Head of caudate nucleus (tissue), 42 donors: ENCODE data around the gene THRB.

Source experiments
- DNase-seq, 42 donors: peaks; one replicate each; pipeline versions ENCODE4 v3.0.0 to v3.0.0-alpha.2; 2020 to 2021; ENCODE audit warnings: mixed read lengths in 7 of 42
- intact Hi-C: fragments of 100-400 bp; cut with DNase I; formaldehyde crosslinking; loops from one replicate; pipeline ENCODE4 v1.15.0; 2022

Gene THRB

DNA sequence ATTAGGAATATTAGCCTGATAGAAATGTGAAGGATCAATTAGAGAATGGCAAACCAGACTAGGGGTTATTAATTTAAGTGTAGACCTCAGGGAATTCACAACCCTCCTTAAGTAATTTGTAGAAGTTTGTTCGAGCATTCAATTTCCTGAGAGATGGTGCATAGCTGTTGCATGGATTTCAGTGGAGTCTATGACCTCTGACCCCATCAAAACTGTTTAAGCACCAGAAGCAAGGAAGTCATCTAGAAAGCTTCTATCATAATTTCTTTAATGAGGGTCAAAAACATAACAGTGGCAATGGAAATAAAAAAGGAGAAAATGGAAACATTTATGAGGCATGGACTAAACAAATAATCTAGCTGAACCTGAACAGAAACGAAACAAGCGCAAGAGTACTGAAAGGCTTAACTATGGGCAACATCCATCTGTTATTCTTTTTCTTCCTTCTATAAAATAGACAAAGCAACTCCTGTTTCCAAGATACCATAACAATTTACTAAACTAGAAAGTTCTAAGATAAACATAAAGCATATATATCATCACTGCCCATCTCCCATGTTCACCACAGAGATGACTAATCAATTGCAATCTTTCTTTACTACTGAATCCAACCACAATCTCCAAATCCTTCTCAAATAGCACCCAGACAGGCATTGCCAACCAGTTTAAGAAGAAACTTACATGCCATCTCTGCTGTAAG, 151.4 kb downstream of the THRB start:
- DNase-seq, result no peak
- intact Hi-C loops, result no loop called here

DNA sequence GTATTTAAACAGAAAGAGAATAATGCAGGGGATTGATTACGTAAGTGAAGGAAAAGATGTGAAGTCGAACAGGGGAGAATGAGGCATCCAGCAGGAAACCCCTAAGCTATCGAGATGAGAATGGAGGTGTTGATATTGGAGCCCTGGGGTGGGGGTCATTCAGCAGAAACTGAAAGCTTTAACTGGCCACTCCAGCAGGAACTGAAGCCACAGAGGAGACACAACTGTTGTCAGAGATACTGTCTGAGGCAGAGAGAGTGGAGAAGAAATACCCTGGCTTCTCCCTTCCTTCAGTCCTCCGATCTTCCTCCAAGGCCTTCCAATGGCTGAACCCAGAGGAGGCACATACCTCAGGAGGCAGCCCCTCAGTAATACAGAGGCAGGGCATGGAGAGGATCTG, 152.4 kb downstream of the THRB start:
- intact Hi-C loops, result no loop called here

DNA sequence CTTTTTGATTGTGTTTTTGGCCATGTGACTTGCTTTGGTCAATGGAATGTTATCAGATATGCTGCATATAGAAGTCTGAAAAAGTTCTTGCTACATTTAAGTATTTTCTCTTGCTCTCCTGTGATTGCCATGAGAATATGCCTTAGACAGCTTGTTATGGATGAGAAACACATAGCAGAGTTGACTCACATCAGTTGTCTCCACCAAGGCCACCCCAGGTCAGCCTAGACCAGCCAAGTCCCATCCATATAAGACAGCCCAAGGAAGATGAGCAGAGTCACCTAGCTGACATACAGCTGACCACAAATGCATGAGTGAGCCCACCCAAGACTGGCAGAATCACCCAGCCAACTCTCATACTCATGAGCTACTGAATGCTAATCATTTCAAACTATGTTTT, 153.0 kb downstream of the THRB start:
- intact Hi-C loops, result no loop called here
- no peak for DNase-seq

More for the DNA sequence above, 152.4 kb downstream of the THRB start:
- DNase-seq, result no peak

DNA sequence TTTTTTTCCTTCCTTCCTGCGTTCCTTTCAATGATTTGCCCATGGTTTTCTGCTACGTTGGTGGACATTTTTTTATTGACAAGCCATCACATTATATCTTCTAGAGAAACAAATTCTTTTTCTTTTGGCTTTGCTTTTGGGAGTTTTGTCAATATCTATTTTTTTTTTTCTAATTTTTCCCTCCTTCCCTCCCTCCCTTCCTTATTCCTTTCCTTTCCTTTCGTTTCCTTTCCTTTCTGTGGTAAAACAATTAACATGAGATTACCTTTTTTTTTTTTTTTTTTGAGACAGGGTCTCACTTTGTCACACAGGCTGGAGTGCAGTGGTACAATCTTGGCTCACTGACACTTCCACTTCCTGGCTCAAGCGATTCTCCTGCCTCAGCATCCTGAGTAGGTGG, 153.7 kb downstream of the THRB start:
- DNase-seq, result no peak

DNA sequence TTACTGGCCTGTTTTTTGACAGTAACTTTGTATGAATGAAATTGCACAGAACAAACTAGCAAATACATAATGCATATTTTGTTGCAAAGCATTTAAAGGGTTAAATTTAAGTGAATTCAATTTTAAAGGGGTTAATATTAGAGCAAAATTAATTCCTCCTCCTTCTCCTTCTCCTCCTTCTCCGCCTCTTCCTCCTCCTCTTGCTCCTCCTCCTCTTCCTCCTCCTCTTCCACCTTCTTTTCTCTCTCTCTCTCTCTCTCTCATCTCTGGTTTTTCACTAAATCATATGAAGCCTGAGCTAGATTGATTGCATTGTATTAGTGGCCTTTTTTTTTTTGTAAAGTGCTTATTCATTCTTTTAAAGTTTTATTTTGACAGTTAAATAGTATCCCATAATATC, 154.5 kb downstream of the THRB start:
- intact Hi-C loops, result no loop called here
- DNase-seq, result no peak

More for the DNA sequence above, 153.7 kb downstream of the THRB start:
- intact Hi-C loops, result no loop called here

DNA sequence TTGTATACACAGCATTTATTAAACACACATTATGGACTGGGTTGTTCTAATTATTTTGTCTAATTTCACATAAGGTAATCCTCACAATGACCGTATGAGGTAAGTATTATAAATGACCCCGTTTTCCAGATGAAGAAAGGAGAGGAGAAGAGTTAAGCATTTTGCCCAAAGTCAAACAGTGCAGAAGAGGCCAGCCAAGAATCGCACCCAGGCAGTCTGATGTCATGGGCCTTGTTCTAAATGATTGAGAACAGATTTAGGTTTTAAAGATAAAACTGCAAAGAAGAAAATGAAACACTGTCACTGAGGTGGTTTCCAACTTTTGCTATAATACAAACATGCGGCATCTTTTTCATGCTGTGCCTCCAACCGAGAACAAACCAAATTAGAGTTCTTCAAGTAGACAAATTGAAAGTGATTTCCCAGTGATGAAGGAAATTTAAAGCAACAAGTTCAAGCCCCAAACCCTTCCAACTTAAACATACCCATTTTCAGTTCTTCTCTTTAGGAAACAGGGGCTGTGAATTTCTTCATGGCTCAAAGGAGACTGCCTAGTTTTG, 155.3 kb downstream of the THRB start:
- no peak for DNase-seq
- intact Hi-C loops, result no loop called here

DNA sequence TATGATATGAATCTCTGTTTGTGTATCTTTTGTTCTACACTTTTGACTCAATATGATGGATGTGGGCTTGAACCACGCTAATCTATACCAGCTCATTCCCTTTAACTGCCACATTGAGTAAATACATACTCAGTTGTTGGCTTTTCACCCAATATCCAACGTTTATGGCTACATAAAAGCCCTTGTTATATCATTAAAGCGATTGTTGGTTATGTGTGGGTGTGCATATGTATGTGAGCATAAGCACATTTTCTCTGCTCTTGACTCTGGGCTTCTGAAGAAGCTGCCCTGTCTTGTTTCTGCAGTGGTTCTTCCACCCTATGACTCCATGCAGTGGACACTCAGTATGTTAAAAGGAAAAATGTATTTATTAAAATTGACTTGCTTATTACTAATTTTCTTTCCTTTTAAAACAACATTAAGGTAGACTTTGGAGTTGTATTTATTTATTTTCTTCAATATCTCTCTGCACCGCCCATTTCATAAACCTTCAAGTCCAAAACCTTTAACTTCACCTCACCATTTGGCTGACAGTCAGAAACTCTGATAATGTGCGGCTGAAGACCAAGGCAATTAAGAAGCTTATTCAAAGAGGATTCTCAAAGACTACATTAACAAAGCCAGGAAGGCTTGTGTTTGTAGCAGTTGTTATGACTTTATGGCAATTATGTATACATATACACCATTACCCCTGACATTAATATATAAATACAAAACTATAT, 156.1 kb downstream of the THRB start:
- intact Hi-C loops, result no loop called here

DNA sequence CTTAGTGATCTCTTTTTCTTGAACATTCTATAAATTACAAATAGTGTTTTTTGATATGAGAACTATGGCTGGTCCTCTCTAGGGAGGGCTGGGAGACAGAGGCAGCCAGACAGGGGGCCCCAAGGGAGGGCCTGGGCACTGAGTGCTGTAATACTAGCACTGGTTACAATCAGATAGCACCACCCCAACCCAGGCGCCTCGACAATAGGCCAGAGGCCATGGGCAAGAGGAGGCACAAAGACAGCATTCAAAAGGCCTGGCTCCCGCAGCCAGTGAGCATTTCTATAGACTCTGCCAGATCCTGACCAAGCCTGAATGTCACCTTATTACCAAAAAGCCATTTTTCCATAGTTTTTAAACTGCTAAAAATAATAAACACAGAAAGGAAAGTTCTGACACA, 158.5 kb downstream of the THRB start:
- DNase-seq, result peak; percentile 15 to 82 (median 68)
- intact Hi-C loops, result no loop called here

More for the DNA sequence above, 156.1 kb downstream of the THRB start:
- DNase-seq, result no peak

DNA sequence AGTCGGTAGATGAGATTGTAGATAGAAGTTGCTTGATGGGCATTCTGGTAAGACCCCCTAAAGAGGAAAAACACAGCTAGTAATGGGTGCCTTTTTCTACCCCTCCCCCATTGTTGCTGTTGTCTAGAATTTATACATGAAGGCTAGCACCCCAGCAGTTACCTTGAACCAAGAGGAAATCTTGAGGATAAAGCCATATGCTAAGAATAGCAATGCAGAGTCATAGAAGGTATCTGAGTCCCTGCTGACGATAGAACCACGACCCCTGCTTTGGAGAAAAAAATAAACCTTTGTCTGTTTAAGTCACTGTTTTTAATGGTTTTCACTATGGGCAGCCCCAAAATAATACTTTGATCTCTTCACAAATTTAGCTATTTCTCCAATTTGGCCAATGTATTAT, 162.6 kb downstream of the THRB start:
- intact Hi-C loops, result no loop called here
- DNase-seq, result no peak

DNA sequence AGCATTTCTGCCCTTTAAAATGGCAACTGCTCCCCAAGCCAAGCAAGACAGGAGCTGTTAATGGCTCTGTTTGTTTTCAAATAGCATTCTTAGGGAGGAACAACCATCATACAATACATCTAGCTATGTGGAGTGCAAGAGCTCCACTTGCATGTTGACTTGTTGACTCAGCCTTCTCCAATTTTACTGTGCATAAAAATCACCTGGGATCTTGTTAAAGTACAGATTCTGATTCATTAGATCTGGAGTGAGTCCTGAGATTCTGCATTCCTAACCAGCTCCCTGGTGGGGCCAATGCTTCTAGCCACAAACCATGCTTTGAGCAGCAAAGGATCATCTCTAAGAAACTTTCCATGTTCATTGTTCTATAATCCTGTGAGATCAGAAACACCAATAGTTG, 171.4 kb downstream of the THRB start:
- no peak for DNase-seq
- intact Hi-C loops, result no loop called here

DNA sequence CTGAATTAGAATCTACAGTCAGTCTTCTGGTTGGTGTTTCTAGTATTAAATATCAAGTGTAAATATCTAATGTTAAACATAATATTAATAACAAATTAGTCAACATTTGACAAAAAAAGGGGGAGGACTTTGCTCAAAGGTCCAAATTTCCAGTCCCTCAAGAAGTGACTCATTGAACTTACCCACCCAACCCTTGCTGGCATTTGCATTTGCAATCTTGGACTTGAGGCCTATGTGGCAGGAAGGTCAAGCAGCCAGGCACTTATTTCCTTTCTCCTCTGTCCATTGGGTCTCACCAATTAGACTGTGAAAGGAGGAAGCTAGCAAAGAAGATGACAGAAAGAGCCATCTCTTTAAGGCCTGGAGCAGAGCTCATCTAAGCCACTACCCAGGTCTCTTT, 174.0 kb downstream of the THRB start:
- DNase-seq, result no peak
- intact Hi-C loops, result no loop called here

DNA sequence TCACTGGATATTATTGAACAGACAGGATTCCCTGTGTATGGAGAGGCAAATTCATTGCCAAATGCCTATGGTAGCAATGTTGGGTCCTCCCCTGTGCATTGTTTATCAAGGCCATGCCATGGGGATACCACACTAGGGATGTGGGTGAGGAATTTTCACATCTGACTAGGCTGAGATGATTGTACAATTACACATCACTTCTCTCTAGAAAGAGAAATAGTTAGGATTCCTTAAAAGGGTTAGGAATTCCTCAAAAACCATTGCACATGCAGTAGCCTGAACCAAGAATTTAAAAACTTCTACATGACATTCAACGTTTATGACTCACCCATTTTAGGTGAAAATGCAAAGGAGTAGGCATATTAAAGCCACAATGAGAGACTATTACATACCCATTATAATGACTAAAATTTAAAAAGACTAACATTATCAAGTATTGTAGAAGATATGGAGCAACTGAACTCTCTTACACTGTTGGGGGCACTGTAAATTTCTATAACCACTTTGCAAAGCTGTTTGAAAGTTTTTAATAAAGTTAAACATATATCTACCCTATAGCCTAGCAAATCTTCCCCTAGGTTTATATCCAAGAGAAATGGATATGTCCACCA, 175.9 kb downstream of the THRB start:
- DNase-seq, result no peak
- intact Hi-C loops, result no loop called here

DNA sequence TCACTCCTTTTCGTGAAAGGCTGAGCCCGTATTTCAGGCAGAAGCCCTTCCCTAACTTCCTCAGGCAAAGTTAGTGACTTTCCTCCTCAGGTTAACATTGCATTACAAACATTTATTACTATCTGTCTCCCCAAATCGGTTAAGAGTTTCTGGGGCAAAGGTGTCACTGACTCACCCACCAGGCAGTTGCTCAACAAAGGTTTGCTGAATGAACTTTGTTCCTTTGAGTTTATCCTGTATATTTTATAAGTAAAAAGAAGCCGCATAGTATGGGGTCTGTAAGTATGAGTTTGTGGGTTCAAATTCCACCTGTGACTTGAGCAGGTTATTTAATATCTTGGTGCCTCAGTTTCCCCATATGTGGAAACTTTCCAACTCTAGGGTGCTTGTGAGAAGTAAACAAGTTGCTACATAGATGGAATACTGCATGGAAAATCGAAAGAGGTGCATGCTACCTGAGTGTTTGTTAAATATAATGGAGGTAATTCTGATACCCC, 177.7 kb downstream of the THRB start:
- intact Hi-C loops, result no loop called here
- no peak for DNase-seq

DNA sequence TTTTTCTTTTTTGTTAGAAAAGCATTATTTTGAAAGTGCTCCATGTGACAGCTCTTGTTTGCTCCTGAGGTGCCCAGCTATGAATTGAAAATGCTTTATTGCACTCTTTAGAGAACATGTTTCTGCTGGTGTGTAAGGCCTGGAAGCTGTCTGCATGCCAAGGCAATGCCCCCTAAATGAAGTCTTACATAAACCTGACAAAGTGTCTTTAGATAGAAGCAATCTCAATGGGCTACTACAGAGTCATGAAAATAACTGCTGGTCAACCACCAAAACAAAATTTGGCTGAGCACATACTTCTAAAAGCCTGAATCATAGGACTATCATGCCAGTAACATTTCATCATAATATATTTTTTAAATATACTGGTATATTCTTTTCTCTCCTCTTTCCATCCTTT, 178.7 kb downstream of the THRB start:
- intact Hi-C loops, result no loop called here
- DNase-seq, result no peak

DNA sequence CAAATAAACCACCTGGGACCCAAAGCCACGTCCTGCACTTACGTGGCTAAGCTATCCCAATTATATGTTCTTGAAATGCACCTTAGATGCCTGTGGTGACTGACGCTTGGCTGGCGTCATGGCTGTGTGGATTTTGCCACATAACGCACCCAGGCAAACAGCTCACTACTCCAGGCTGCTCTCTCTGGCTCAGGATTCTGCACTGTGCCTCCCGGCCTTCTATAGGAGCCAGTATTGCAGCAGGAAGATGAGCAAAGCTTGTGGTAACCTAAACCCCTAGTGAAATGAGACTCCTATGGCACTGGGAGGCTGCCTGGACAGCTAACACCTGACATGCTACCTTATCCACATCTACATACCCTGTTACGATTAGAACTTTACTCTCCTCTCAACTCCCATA, 179.3 kb downstream of the THRB start:
- intact Hi-C loops, result no loop called here
- no peak for DNase-seq

DNA sequence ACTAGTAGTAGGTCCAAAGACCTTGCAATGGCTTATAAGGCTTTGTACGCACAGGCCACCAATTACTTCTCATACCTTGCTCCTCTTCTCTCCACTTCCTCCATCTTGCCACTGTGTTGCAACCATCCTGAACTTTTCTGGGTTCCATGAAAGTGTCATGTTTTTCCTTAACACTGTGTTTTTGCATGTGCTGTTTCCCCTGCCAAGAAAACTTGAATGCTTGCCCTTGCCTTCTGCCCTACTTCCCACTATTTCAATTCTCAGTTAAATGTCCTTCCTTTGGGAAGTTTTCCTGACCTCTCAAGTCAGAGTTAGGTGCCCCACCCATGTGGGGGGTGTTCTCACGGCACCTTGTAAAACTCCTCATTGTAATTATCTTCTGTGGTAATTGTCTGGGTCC, 182.8 kb downstream of the THRB start:
- DNase-seq, result no peak
- intact Hi-C loops, result no loop called here

DNA sequence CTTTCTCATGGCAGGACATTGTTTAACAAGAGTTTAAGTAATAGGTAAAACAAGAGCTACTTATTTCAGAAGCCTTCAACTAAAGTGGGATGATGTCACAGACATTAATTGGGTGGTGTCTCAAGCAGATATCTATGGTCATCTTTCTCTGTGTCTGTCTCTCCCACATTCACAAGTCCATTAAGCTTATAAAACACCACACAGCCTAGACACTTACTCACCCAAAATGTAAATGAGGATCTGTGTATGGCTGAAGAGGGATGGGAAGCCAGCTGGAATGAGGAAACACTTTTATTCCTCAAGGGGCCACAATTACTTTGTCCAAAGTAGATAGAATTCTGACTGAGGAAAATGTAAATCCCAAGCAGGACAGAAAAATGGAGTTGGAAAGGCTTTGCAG, 183.8 kb downstream of the THRB start:
- intact Hi-C loops, result no loop called here
- DNase-seq, result no peak

DNA sequence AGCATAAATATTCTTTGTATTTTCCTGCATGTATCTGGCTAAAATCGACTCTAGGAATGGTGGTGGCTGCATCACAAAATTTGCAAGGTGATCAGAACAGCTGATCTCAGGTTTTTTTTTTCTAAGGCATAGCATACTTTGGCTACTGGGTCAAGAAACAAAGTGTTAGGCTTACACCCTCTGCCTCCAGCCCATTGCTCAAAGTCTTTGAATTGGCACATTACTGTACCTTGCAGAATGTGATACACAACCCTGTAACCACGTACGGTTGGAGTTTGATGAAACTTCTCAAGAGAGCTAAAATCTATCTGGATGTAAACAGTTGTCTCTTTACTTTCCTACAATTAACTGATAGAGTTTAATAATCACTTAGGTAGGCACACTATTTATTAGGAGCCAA, 188.1 kb downstream of the THRB start:
- intact Hi-C loops, result no loop called here
- DNase-seq, result no peak

DNA sequence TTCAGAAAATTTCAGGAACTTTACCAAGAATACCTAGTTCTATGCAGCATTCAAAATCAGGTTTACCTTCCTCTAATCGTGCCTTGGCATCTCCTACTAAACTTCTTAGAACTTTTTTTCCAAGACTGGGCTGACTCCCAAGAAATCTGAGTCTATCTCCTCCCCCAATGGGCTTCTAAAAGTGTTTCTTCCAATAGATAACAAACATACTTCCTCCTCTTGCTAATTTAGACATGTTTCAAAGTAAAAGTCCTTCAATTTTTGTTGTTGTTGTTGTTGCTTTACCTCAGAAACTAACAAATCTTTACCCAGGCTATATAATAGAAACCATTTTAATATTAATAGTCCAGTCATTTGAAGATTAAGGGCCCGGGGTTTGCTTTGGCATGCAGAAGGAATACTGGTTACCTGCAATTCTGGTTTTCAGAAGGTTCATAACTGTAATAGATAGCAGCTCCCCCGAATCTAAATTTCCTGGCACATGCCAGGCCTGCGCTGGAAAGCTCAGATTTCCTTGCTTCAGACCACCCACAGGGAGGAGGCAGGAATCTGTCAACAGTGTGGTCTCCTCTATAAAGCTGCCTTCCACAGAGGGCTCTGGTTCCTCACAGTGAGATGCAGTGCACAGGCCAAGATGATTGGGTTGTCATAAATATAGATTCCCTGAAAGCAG, 188.7 kb downstream of the THRB start:
- DNase-seq, result no peak
- intact Hi-C loops, result no loop called here
